GM19193 (cell line): ENCODE data around the gene ADAMTSL3.

Experiments used
- POLR2A ChIP-seq: IDR thresholded peaks from 4 replicates; pipeline ENCODE4 v1.6.1; 2011; ENCODE audit not compliant: insufficient read depth, insufficient read length; ENCODE audit errors: extremely low read depth

Gene ADAMTSL3

GRCh38 chr15:83747050-83747717, 93.3 kb downstream of the ADAMTSL3 start:
- no peak for TF ChIP-seq POLR2A

- no peak for TF ChIP-seq POLR2A
These were observed 93.8 kb downstream of the ADAMTSL3 start for GRCh38 chr15:83747718-83748110.

GRCh38 chr15:83753872-83754493, 100.1 kb downstream of the ADAMTSL3 start:
- no peak for TF ChIP-seq POLR2A

GRCh38 chr15:83762367-83762766, 108.4 kb downstream of the ADAMTSL3 start:
- no peak for TF ChIP-seq POLR2A

- TF ChIP-seq POLR2A, result no peak
These were observed 110.4 kb downstream of the ADAMTSL3 start for GRCh38 chr15:83764201-83764838.

GRCh38 chr15:83766339-83766738, 112.4 kb downstream of the ADAMTSL3 start:
- no peak for TF ChIP-seq POLR2A

GRCh38 chr15:83767741-83768140, 113.8 kb downstream of the ADAMTSL3 start:
- no peak for TF ChIP-seq POLR2A

GRCh38 chr15:83769411-83769999, 115.6 kb downstream of the ADAMTSL3 start:
- no peak for TF ChIP-seq POLR2A

GRCh38 chr15:83775738-83776137, 121.8 kb downstream of the ADAMTSL3 start:
- no peak for TF ChIP-seq POLR2A

GRCh38 chr15:83776986-83777385, 123.1 kb downstream of the ADAMTSL3 start:
- no peak for TF ChIP-seq POLR2A

GRCh38 chr15:83783227-83783626, 129.3 kb downstream of the ADAMTSL3 start:
- TF ChIP-seq POLR2A, result no peak

GRCh38 chr15:83784975-83785374, 131.1 kb downstream of the ADAMTSL3 start:
- no peak for TF ChIP-seq POLR2A

GRCh38 chr15:83786336-83786735, 132.4 kb downstream of the ADAMTSL3 start:
- TF ChIP-seq POLR2A, result no peak

- no peak for TF ChIP-seq POLR2A
These were observed 139.1 kb downstream of the ADAMTSL3 start for GRCh38 chr15:83793069-83793468.

- TF ChIP-seq POLR2A, result no peak
These were observed 140.3 kb downstream of the ADAMTSL3 start for GRCh38 chr15:83794209-83794608.

- TF ChIP-seq POLR2A, result no peak
These were observed 155.4 kb downstream of the ADAMTSL3 start for GRCh38 chr15:83809345-83809744.
